Anterior cingulate cortex (tissue), 58 donors: ENCODE results near the gene DAW1.
"Not testable (repeated sequence)": the region's sequence is repeated elsewhere in the genome, so short reads cannot be mapped to it uniquely, and the experiment has no call there.

Source experiments
- DNase-seq, 58 donors: peaks; one replicate each; lab custom pipeline; 2025; lab: John Stamatoyannopoulos, UW

Gene DAW1

GRCh38 chr2:227903381-227903780, 31.9 kb downstream of the DAW1 start:
- no peak for DNase-seq

GRCh38 chr2:227906991-227907390, 35.6 kb downstream of the DAW1 start:
- DNase-seq, result no peak

GRCh38 chr2:227908266-227909054, 37.0 kb downstream of the DAW1 start:
- no peak for DNase-seq

GRCh38 chr2:227914362-227914761, 42.9 kb downstream of the DAW1 start:
- no peak for DNase-seq

GRCh38 chr2:227921648-227922047, 50.2 kb downstream of the DAW1 start:
- DNase-seq, result no peak

GRCh38 chr2:227932001-227932400, 60.6 kb downstream of the DAW1 start:
- no peak for DNase-seq

DNA sequence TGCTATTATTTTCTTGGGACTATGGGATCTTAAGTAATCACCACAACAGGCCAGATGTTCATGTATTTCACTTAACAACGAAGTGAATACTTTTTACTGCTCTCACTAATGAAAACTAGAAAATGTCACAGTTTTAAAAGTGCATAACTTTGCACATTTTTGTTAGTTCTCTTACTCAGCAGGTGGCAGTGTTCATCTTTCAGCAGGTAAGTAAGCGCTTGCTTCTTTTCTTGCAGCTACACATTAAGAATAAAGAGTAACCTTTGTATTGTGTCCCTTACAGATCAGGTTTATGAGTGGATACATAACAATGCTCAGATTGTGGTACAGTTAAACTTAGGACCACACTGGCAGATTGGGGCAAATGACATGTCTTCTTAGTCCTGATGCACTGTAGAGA, 61.0 kb downstream of the DAW1 start:
- no peak for DNase-seq

- DNase-seq, result no peak
These were observed 62.5 kb downstream of the DAW1 start for GRCh38 chr2:227933884-227934283.

DNA sequence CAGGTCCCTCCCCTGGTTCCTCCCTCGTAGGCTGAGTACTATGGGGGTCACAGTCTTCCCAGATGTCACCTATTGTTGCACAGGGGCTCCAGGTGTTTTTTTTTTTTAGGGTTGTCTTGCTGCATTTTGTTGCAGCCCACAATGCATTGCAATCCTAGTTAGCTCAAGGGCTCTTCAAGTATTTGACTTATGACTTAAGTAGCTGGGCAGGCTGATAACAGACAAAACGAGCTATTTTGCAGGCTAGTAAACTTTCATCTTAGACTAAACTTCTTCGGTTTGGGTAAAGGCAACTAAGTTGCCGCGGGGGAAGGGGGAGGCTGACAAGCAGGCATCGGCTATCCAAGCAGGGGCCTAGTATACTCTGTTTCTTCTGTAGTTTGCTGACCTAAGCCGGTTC, 64.8 kb downstream of the DAW1 start:
- not testable (repeated sequence) for DNase-seq

DNA sequence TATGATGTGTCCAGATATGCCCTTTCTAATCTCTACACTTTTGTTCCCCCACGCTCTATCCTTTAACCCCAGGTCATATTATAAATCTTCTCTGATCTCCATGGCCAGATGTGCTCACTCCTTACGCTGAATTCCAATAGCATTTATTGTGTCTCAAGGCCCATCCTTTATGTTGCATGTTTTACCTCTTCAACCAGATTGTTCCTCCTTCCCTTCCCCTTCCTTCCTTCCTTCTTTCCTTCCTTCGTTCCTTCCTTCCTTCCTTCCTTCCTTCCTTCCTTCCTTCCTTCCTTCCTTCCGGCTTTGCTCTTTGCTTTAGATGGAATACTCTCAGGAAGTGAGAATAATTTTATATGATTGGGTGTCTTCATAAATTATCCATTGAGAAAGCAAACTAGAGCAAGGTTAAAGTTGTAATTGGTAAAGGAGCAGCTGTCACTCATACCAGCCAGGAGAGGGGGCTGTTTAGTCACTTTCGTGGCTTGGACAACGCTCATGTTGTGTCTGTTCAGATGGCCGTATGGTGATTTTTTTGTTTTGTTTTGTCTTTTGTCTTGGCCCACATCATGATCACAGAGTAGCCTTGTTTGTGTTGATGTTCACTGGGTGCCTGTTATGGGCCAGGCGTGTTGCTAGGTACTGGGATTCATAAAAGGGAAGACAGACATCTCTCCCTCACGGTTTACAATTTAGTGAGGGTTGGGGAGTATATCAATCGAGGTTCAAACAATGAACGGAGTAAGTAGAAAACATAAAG, 68.0 kb downstream of the DAW1 start:
- peak in 38 of 58 donors; percentile 0 to 74 (median 16) for DNase-seq

DNA sequence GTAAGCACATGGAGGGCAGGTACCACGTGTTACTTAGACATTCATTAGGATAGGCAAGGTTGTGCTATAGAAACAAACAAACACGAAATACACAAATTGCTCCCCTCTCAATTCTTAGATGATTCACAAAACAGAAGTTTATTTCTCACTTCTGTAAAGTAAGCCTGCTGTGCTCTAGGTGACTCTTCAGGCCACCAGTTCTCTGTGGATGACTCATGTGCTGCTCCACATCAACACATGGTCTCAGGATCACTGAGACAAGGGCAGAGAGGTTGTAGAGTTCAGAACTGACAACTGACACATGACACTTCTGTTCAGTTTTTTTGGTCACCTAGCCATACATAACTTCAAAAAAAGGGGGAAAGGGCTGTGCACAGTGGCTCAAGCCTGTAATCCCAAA, 70.6 kb downstream of the DAW1 start:
- no peak for DNase-seq

DNA sequence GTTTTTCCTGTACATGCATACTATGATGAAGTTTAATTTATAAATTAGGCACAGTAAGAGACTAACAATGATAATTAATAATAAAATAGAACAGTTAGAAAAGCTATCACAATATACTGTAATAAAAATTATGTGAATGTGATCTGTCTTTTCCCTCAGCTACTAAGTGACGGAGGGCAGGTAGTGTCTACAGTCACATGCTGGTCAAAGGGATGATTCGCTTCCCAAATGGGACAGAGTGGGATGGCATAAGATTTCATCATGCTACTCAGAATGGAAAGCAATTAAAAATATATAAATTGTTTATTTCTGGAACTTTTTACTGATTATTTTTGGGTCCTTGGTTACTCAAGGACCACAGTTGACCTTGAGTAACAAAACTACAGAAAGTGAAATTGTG, 71.5 kb downstream of the DAW1 start:
- no peak for DNase-seq

DNA sequence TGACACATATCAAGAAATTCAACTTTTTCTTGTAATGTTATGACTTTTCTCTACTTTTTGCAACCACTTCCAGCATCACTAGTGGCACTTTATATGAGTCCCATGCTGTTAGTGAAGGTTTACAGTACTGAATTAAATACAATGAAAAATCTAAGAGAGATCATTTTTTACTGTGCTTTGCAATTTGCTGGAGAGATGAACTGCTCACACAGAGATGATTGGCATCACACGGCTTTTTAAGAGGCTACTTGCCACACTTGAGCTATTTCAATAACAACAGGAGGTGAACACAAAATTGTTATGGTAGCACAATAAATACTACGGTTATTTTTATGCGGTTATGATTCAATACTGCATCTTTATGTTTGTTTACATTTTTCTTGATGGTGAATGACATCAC, 88.9 kb downstream of the DAW1 start:
- no peak for DNase-seq

GRCh38 chr2:227971619-227972230, 100.3 kb downstream of the DAW1 start:
- no peak for DNase-seq

GRCh38 chr2:227973241-227973640, 101.8 kb downstream of the DAW1 start:
- DNase-seq, result no peak
